GM12891 (cell line): ENCODE results near the gene MIA.

Experiments
- POLR2A ChIP-seq: IDR thresholded peaks from 2 replicates; pipeline ENCODE4 v1.6.1; 2011; ENCODE audit warnings: low read depth, low read length, control low read depth
- POLR2AphosphoS5 ChIP-seq: IDR thresholded peaks from 2 replicates; pipeline ENCODE4 v1.6.1; 2011; ENCODE audit warnings: low read depth, low read length, control low read depth
- POU2F2 ChIP-seq: IDR thresholded peaks from 2 replicates; pipeline ENCODE4 v1.6.1; 2011; ENCODE audit warnings: low read depth, mild to moderate bottlenecking, control low read depth, low read length, moderate library complexity
- SPI1 ChIP-seq: IDR thresholded peaks from 2 replicates; pipeline ENCODE4 v1.6.1; 2011; ENCODE audit warnings: low read depth, low read length, control low read depth
- TAF1 ChIP-seq: IDR thresholded peaks from 2 replicates; pipeline ENCODE4 v1.6.1; 2011; ENCODE audit warnings: low read depth, low read length, control low read depth

GRCh38 chr19:40780582-40780981 lies 5.3 kb downstream of the MIA start:
- TF ChIP-seq TAF1 (no peak), POLR2AphosphoS5 (no peak), POLR2A (no peak), SPI1 (no peak), POU2F2 (no peak)
